Neural progenitor cell (in vitro differentiated cells): Measurements from ENCODE around the gene PARN. TPM values are rescaled to one million over a fixed set of nuclear protein-coding genes. Genes with fewer than 3 reads are reported as not detected.
A peak's percentile ranks its signal among the peaks of the same experiment; 100 is the strongest.
"Not testable (repeated sequence)": the region's sequence is repeated elsewhere in the genome, so short reads cannot be mapped to it uniquely, and the experiment has no call there.

Source experiments
- DNase-seq: peaks from one replicate; pipeline ENCODE4 v3.0.0-alpha.2; 2016; ENCODE audit warnings: low spot score
- H2AFZ ChIP-seq: fragments of 200-600 bp; sonication (generic); replicated peaks from 2 replicates; pipeline ENCODE4 v1.6.1; 2016; ENCODE audit warnings: antibody characterized with exemption
- H3F3A ChIP-seq: fragments of 200-600 bp; sonication (generic); 2 replicates; pipeline ENCODE4 v1.6.1; 2016; ENCODE audit warnings: antibody characterized with exemption, low read depth
- H3K27ac ChIP-seq: fragments of 200-600 bp; sonication (generic); 2 replicates; pipeline ENCODE4 v1.5.1; 2016; ENCODE audit warnings: mild to moderate bottlenecking
- H3K27me3 ChIP-seq: fragments of 200-600 bp; sonication (generic); 2 replicates; pipeline ENCODE4 v1.6.1; 2016; ENCODE audit warnings: mild to moderate bottlenecking, moderate library complexity
- H3K36me3 ChIP-seq: fragments of 200-600 bp; sonication (generic); 2 replicates; pipeline ENCODE4 v1.5.1; 2016
- H3K4me1 ChIP-seq: fragments of 200-600 bp; sonication (generic); 2 replicates; pipeline ENCODE4 v1.6.1; 2016; ENCODE audit warnings: mixed run types
- H3K4me2 ChIP-seq: fragments of 200-600 bp; sonication (generic); 2 replicates; pipeline ENCODE4 v1.6.1; 2016
- H3K4me3 ChIP-seq: fragments of 200-600 bp; sonication (generic); 2 replicates; pipeline ENCODE4 v1.5.1; 2016
- H3K79me2 ChIP-seq: fragments of 200-600 bp; sonication (generic); 2 replicates; pipeline ENCODE4 v1.6.1; 2016; ENCODE audit warnings: low read depth
- H3K9ac ChIP-seq: fragments of 200-600 bp; sonication (generic); 2 replicates; pipeline ENCODE4 v1.6.1; 2016
- H3K9me3 ChIP-seq: fragments of 200-600 bp; sonication (generic); 2 replicates; pipeline ENCODE4 v1.5.1; 2016; ENCODE audit warnings: low read depth
- H4K20me1 ChIP-seq: fragments of 200-600 bp; sonication (generic); 2 replicates; pipeline ENCODE4 v1.6.1; 2016; ENCODE audit warnings: low read depth
- H3K27ac Mint-ChIP-seq: 3 replicates; pipeline ENCODE4 v1.8.0; 2021; ENCODE audit warnings: mixed read lengths
- H3K27me3 Mint-ChIP-seq: 2 replicates; pipeline ENCODE4 v1.8.0; 2022; ENCODE audit warnings: low read depth, mild to moderate bottlenecking, inconsistent platforms, moderate library complexity, mixed read lengths; ENCODE audit not compliant: insufficient read depth
- H3K36me3 Mint-ChIP-seq: 3 replicates; pipeline ENCODE4 v1.8.0; 2021; ENCODE audit warnings: mixed read lengths
- H3K4me1 Mint-ChIP-seq: 3 replicates; pipeline ENCODE4 v1.8.0; 2021; ENCODE audit warnings: mixed read lengths
- H3K4me3 Mint-ChIP-seq: 3 replicates; pipeline ENCODE4 v1.8.0; 2021; ENCODE audit warnings: mild to moderate bottlenecking, moderate library complexity, mixed read lengths
- H3K9me3 Mint-ChIP-seq: 3 replicates; pipeline ENCODE4 v1.8.0; 2020; ENCODE audit warnings: mixed read lengths
- CTCF ChIP-seq: fragments of 200-600 bp; sonication (generic); IDR thresholded peaks from 2 replicates; pipeline ENCODE4 v1.5.1; 2017; ENCODE audit warnings: antibody characterized with exemption, mild to moderate bottlenecking
- EZH2 ChIP-seq: fragments of 200-600 bp; sonication (generic); IDR thresholded peaks from 2 replicates; pipeline ENCODE4 v1.6.1; 2017; ENCODE audit warnings: antibody characterized with exemption, mild to moderate bottlenecking, moderate library complexity
- EZH2phosphoT487 ChIP-seq: fragments of 200-600 bp; sonication (generic); IDR thresholded peaks from 2 replicates; pipeline ENCODE4 v1.6.1; 2017; ENCODE audit warnings: antibody characterized with exemption
- total RNA-seq: library from RNA; depleted of rRNA; stranded (reverse); fragments of >200 nt; gene quantifications from 2 replicates; pipeline ENCODE4 v1.2.3, GENCODE V29; 2015; ENCODE audit warnings: low replicate concordance

Gene PARN
- total RNA-seq, 1 donor from 2014 or later, result 53.5 TPM

GRCh38 chr16:14400285-14400977, 229.6 kb downstream of the PARN start:
- Histone ChIP-seq H3K4me1 (no peaks in the 10 kb centered on the region), H2AFZ (peak overlapping the region; percentile 34), H3K36me3 (no peaks in the 10 kb centered on the region), H3F3A (no peaks in the 10 kb centered on the region), H3K4me2 (no peak overlapping the region), H3K4me3 (no peak overlapping the region), H3K79me2 (no peaks in the 10 kb centered on the region), H4K20me1 (no peaks in the 10 kb centered on the region), H3K9me3 (no peaks in the 10 kb centered on the region), H3K9ac (no peak overlapping the region), H3K27ac (no peak overlapping the region), H3K27me3 (no peaks in the 10 kb centered on the region)
- TF ChIP-seq CTCF (no peak), EZH2phosphoT487 (no peak), EZH2 (no peak)
- H3K27ac Mint-ChIP-seq, result peak overlapping the region; percentile 60
- no peak overlapping the region for H3K4me3 Mint-ChIP-seq
- H3K27me3 Mint-ChIP-seq, result peaks cover 4% of the 10 kb centered on the region
- peaks cover 25% of the 10 kb centered on the region for H3K4me1 Mint-ChIP-seq
- H3K9me3 Mint-ChIP-seq, result no peaks in the 10 kb centered on the region
- no peak for DNase-seq
- H3K36me3 Mint-ChIP-seq, result no peaks in the 10 kb centered on the region

GRCh38 chr16:14399378-14400284, 230.4 kb downstream of the PARN start:
- H3K27me3 ChIP-seq, result no peaks in the 10 kb centered on the region
- H2AFZ ChIP-seq, result peak overlapping the region; percentile 34
- H3K27ac ChIP-seq, result no peak overlapping the region
- H3K4me3 Mint-ChIP-seq, result no peak overlapping the region
- peak overlapping the region; percentile 95 for H3K27ac Mint-ChIP-seq
- H3K9ac ChIP-seq, result no peak overlapping the region
- H4K20me1 ChIP-seq, result no peaks in the 10 kb centered on the region
- H3K4me2 ChIP-seq, result no peak overlapping the region
- no peak overlapping the region for H3K4me3 ChIP-seq
- no peak for TF ChIP-seq CTCF
- no peak for TF ChIP-seq EZH2phosphoT487
- TF ChIP-seq EZH2, result no peak
- H3K79me2 ChIP-seq, result no peaks in the 10 kb centered on the region
- H3K27me3 Mint-ChIP-seq, result peaks cover 2% of the 10 kb centered on the region
- no peaks in the 10 kb centered on the region for H3K9me3 Mint-ChIP-seq
- no peaks in the 10 kb centered on the region for H3K9me3 ChIP-seq
- peaks cover 25% of the 10 kb centered on the region for H3K4me1 Mint-ChIP-seq
- H3K4me1 ChIP-seq, result no peaks in the 10 kb centered on the region
- no peaks in the 10 kb centered on the region for H3F3A ChIP-seq
- H3K36me3 Mint-ChIP-seq, result no peaks in the 10 kb centered on the region
- no peaks in the 10 kb centered on the region for H3K36me3 ChIP-seq
- peak; percentile 24 for DNase-seq

GRCh38 chr16:14398014-14398717, 231.9 kb downstream of the PARN start:
- Histone ChIP-seq H3K4me2 (no peak overlapping the region), H3F3A (no peaks in the 10 kb centered on the region), H3K9me3 (no peaks in the 10 kb centered on the region), H3K27me3 (no peaks in the 10 kb centered on the region), H3K36me3 (no peaks in the 10 kb centered on the region), H3K9ac (no peak overlapping the region), H3K27ac (no peak overlapping the region), H4K20me1 (no peaks in the 10 kb centered on the region), H3K79me2 (no peaks in the 10 kb centered on the region), H2AFZ (no peak overlapping the region), H3K4me1 (no peaks in the 10 kb centered on the region), H3K4me3 (no peak overlapping the region)
- Mint-ChIP-seq H3K27me3 (peaks cover 2% of the 10 kb centered on the region), H3K9me3 (no peaks in the 10 kb centered on the region), H3K4me1 (peaks cover 25% of the 10 kb centered on the region), H3K36me3 (no peaks in the 10 kb centered on the region), H3K4me3 (no peak overlapping the region), H3K27ac (no peak overlapping the region)
- no peak for DNase-seq
- TF ChIP-seq CTCF, result no peak
- TF ChIP-seq EZH2phosphoT487, result no peak
- no peak for TF ChIP-seq EZH2

- H3K4me2 ChIP-seq, H3K36me3 ChIP-seq, H3K27ac ChIP-seq, H3K27me3 ChIP-seq, H3K4me3 Mint-ChIP-seq, H3K4me1 ChIP-seq, H3K9me3 Mint-ChIP-seq, H4K20me1 ChIP-seq, H3K79me2 ChIP-seq, H3F3A ChIP-seq, H3K27ac Mint-ChIP-seq, H3K9ac ChIP-seq, H3K36me3 Mint-ChIP-seq, H2AFZ ChIP-seq, H3K27me3 Mint-ChIP-seq, DNase-seq, H3K4me3 ChIP-seq, H3K9me3 ChIP-seq: not testable (repeated sequence)
- peaks cover 14% of the 10 kb centered on the region for H3K4me1 Mint-ChIP-seq
Measured at GRCh38 chr16:14395710-14396304, 234.3 kb downstream of the PARN start.
